WTC11 (cell line): ENCODE measurements around the gene NDC1. TPM values are rescaled to one million over a fixed set of nuclear protein-coding genes. Genes with fewer than 3 reads are reported as not detected.

ENCODE experiments used
- ATAC-seq: fragments of 200-7000 bp; cut with Tn5 transposase; 2 replicates; pipeline ENCODE4 v1.10.0; 2021; ENCODE audit warnings: mild to moderate bottlenecking, moderate library complexity
- CTCF ChIA-PET: fragments of 300-600 bp; sonication (Branson Sonifier 250); formaldehyde crosslinking; loops from one replicate; lab custom pipeline; 2021; ENCODE audit warnings: antibody characterized with exemption; lab: Charles Lee
- POLR2A ChIA-PET: fragments of 350-600 bp; sonication (Branson Sonifier 250); formaldehyde crosslinking; loops from one replicate; lab custom pipeline; 2021; ENCODE audit warnings: antibody characterized with exemption; lab: Charles Lee
- DNase-seq: peaks from one replicate; pipeline ENCODE4 v3.0.0; 2021; ENCODE audit warnings: low spot score
- H3K27ac Mint-ChIP-seq: 2 replicates; pipeline ENCODE4 v1.8.0; 2021; ENCODE audit warnings: mixed read lengths
- H3K27me3 Mint-ChIP-seq: 2 replicates; pipeline ENCODE4 v1.8.0; 2021; ENCODE audit warnings: low read depth, mild to moderate bottlenecking, moderate library complexity, mixed read lengths
- H3K36me3 Mint-ChIP-seq: 2 replicates; pipeline ENCODE4 v1.8.0; 2021; ENCODE audit warnings: mixed read lengths
- H3K4me1 Mint-ChIP-seq: 2 replicates; pipeline ENCODE4 v1.8.0; 2022; ENCODE audit warnings: mixed read lengths
- H3K4me3 Mint-ChIP-seq: 2 replicates; pipeline ENCODE4 v1.8.0; 2021; ENCODE audit warnings: mild to moderate bottlenecking, moderate library complexity, mixed read lengths
- H3K9me3 Mint-ChIP-seq: 2 replicates; pipeline ENCODE4 v1.8.0; 2021; ENCODE audit warnings: mixed read lengths
- ATF1 ChIP-seq: sonication (generic); formaldehyde crosslinking; IDR thresholded peaks from 2 replicates; pipeline ENCODE4 v1.8.1; 2023; ENCODE audit warnings: mild to moderate bottlenecking, moderate library complexity, missing genetic modification reagents
- FOXK1 ChIP-seq: sonication (generic); formaldehyde crosslinking; IDR thresholded peaks from 2 replicates; pipeline ENCODE4 v1.8.0; 2022; ENCODE audit warnings: mild to moderate bottlenecking, moderate library complexity, missing genetic modification reagents
- GRHL2 ChIP-seq: fragments of 250-450 bp; sonication (Bioruptor Pico); IDR thresholded peaks from 2 replicates; pipeline ENCODE4 v1.8.0; 2022; ENCODE audit warnings: mild to moderate bottlenecking, moderate library complexity; ENCODE audit not compliant: insufficient replicate concordance, severe bottlenecking
- RORB ChIP-seq: fragments of 250-450 bp; sonication (Bioruptor Pico); IDR thresholded peaks from 2 replicates; pipeline ENCODE4 v1.9.0; 2021; ENCODE audit warnings: mild to moderate bottlenecking
- SOX15 ChIP-seq: fragments of 250-450 bp; sonication (Bioruptor Pico); IDR thresholded peaks from 2 replicates; pipeline ENCODE4 v1.9.0; 2021; ENCODE audit warnings: mild to moderate bottlenecking
- ZNF138 ChIP-seq: sonication (generic); formaldehyde crosslinking; conservative IDR thresholded peaks from 2 replicates; pipeline ENCODE4 v1.8.1; 2022; ENCODE audit warnings: mild to moderate bottlenecking, moderate library complexity, missing genetic modification reagents
- ZNF317 ChIP-seq: sonication (generic); formaldehyde crosslinking; IDR thresholded peaks from 2 replicates; pipeline ENCODE4 v1.8.1; 2023; ENCODE audit warnings: low read depth, mild to moderate bottlenecking, moderate library complexity, missing genetic modification reagents, borderline replicate concordance
- ZNF671 ChIP-seq: fragments of 250-450 bp; sonication (Bioruptor Pico); IDR thresholded peaks from 2 replicates; pipeline ENCODE4 v1.8.0; 2021; ENCODE audit warnings: mild to moderate bottlenecking
- total RNA-seq: library from RNA; stranded (reverse); gene quantifications from 3 replicates; pipeline ENCODE4 v1.2.3, GENCODE V29; 2021
- TF ChIP-seq, protein P1 (sequence below): fragments of 250-450 bp; sonication (Bioruptor Pico); IDR thresholded peaks from 2 replicates; pipeline ENCODE4 v1.9.0; 2021; ENCODE audit warnings: moderate library complexity, mild to moderate bottlenecking, inconsistent platforms, borderline replicate concordance
- TF ChIP-seq, protein P2 (sequence below): sonication (generic); formaldehyde crosslinking; IDR thresholded peaks from 2 replicates; pipeline ENCODE4 v1.8.1; 2022; ENCODE audit warnings: mild to moderate bottlenecking, moderate library complexity, missing genetic modification reagents
- TF ChIP-seq, protein P3 (sequence below): fragments of 200-600 bp; IDR thresholded peaks from 2 replicates; pipeline ENCODE4 v1.8.0; 2022; ENCODE audit warnings: antibody characterized with exemption
- TF ChIP-seq, protein P4 (sequence below): fragments of 250-450 bp; sonication (Bioruptor Pico); IDR thresholded peaks from 2 replicates; pipeline ENCODE4 v1.9.0; 2021; ENCODE audit warnings: mild to moderate bottlenecking, borderline replicate concordance
- TF ChIP-seq, protein P5 (sequence below): fragments of 250-450 bp; sonication (Bioruptor Pico); conservative IDR thresholded peaks from 2 replicates; pipeline ENCODE4 v1.9.0; 2021; ENCODE audit warnings: mild to moderate bottlenecking
- TF ChIP-seq, protein P6 (sequence below): fragments of 250-450 bp; sonication (Bioruptor Pico); IDR thresholded peaks from 2 replicates; pipeline ENCODE4 v1.9.0; 2021; ENCODE audit warnings: mild to moderate bottlenecking

The NDC1 gene
- total RNA-seq, 1 experiment from 2014 or later = 52.4 TPM

DNA sequence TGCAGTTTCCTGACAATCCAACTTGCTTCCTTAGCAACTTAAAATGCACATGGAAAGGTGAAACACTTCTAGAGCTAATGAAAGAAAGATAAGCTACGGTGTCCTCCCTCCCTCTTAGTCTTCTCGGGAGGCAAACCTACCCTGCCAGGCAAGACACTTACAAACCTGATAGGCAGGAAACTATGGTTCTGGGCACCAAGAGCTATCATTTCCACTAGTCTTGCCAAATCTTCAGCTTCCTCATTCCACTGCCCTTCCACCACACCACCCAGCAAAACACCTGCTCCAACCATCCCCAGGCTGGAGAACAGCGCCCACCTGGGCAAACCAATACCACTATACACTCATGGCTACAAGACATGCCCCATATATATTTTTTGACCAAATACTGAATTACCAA is 15.2 kb downstream of the NDC1 start:
- CTCF ChIA-PET = interaction anchor here (1.0 to 1.2 kb wide), 2 partner anchors 123 to 160 kb away, joined by 3 read pairs; partner anchors contain the start of gene LRRC42
- no peak for ATAC-seq
- H3K27ac Mint-ChIP-seq = no peak overlapping the region

More for the DNA sequence above, 15.2 kb downstream of the NDC1 start:
- TF ChIP-seq, protein P1, sequence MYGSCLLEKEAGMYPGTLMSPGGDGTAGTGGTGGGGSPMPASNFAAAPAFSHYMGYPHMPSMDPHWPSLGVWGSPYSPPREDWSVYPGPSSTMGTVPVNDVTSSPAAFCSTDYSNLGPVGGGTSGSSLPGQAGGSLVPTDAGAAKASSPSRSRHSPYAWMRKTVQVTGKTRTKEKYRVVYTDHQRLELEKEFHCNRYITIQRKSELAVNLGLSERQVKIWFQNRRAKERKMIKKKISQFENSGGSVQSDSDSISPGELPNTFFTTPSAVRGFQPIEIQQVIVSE (CRISPR knock-in tag) = no peak
- TF ChIP-seq, protein P2, sequence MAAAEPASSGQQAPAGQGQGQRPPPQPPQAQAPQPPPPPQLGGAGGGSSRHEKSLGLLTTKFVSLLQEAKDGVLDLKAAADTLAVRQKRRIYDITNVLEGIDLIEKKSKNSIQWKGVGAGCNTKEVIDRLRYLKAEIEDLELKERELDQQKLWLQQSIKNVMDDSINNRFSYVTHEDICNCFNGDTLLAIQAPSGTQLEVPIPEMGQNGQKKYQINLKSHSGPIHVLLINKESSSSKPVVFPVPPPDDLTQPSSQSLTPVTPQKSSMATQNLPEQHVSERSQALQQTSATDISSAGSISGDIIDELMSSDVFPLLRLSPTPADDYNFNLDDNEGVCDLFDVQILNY = no peak
- TF ChIP-seq RORB (CRISPR knock-in tag) (no peak), SOX15 (CRISPR knock-in tag) (no peak), FOXK1 (CRISPR knock-in tag) (no peak), ZNF671 (CRISPR knock-in tag) (no peak), GRHL2 (CRISPR knock-in tag) (no peak), ZNF138 (no peak), ZNF317 (CRISPR knock-in tag) (no peak), ATF1 (CRISPR knock-in tag) (no peak)
- TF ChIP-seq, protein P3, sequence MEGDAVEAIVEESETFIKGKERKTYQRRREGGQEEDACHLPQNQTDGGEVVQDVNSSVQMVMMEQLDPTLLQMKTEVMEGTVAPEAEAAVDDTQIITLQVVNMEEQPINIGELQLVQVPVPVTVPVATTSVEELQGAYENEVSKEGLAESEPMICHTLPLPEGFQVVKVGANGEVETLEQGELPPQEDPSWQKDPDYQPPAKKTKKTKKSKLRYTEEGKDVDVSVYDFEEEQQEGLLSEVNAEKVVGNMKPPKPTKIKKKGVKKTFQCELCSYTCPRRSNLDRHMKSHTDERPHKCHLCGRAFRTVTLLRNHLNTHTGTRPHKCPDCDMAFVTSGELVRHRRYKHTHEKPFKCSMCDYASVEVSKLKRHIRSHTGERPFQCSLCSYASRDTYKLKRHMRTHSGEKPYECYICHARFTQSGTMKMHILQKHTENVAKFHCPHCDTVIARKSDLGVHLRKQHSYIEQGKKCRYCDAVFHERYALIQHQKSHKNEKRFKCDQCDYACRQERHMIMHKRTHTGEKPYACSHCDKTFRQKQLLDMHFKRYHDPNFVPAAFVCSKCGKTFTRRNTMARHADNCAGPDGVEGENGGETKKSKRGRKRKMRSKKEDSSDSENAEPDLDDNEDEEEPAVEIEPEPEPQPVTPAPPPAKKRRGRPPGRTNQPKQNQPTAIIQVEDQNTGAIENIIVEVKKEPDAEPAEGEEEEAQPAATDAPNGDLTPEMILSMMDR = no peak
- TF ChIP-seq, protein P4, sequence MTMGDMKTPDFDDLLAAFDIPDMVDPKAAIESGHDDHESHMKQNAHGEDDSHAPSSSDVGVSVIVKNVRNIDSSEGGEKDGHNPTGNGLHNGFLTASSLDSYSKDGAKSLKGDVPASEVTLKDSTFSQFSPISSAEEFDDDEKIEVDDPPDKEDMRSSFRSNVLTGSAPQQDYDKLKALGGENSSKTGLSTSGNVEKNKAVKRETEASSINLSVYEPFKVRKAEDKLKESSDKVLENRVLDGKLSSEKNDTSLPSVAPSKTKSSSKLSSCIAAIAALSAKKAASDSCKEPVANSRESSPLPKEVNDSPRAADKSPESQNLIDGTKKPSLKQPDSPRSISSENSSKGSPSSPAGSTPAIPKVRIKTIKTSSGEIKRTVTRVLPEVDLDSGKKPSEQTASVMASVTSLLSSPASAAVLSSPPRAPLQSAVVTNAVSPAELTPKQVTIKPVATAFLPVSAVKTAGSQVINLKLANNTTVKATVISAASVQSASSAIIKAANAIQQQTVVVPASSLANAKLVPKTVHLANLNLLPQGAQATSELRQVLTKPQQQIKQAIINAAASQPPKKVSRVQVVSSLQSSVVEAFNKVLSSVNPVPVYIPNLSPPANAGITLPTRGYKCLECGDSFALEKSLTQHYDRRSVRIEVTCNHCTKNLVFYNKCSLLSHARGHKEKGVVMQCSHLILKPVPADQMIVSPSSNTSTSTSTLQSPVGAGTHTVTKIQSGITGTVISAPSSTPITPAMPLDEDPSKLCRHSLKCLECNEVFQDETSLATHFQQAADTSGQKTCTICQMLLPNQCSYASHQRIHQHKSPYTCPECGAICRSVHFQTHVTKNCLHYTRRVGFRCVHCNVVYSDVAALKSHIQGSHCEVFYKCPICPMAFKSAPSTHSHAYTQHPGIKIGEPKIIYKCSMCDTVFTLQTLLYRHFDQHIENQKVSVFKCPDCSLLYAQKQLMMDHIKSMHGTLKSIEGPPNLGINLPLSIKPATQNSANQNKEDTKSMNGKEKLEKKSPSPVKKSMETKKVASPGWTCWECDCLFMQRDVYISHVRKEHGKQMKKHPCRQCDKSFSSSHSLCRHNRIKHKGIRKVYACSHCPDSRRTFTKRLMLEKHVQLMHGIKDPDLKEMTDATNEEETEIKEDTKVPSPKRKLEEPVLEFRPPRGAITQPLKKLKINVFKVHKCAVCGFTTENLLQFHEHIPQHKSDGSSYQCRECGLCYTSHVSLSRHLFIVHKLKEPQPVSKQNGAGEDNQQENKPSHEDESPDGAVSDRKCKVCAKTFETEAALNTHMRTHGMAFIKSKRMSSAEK (CRISPR knock-in tag) = no peak
- TF ChIP-seq, protein P5, sequence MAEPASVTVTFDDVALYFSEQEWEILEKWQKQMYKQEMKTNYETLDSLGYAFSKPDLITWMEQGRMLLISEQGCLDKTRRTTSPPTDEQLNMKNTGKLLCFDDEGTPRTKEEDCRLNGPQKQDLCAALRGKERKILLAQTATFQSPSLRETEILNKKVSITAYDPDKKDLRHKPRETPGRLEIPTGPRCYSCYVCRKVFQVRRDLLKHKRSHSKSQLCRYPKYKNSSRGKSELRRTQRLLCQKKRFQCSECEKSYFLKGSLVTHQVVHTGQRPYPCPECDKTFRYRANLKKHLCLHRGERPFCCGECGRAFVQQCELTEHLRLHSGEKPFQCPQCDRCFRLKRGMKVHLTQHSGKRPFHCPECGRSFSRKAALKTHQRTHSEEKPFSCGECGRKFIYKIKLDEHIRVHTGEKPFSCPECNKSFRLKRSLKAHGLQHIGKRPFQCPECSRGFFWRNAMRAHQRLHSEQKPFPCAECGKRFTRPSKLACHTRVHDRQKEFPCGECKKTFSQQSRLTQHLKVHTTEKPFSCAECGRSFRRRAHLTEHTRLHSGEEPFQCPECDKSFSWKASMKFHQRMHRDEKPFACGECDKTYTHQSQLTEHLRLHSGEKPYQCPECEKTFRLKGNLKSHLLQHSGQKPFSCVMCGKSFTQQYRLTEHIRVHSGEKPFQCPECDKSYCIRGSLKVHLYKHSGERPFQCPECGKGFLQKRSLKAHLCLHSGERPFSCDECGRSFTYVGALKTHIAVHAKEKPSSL (CRISPR knock-in tag) = no peak
- TF ChIP-seq, protein P6, sequence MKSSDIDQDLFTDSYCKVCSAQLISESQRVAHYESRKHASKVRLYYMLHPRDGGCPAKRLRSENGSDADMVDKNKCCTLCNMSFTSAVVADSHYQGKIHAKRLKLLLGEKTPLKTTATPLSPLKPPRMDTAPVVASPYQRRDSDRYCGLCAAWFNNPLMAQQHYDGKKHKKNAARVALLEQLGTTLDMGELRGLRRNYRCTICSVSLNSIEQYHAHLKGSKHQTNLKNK (CRISPR knock-in tag) = no peak
- H3K4me1 Mint-ChIP-seq = no peaks in the 10 kb centered on the region
- H3K36me3 Mint-ChIP-seq = peaks cover 57% of the 10 kb centered on the region
- H3K9me3 Mint-ChIP-seq = no peaks in the 10 kb centered on the region
- no peak for DNase-seq
- no peaks in the 10 kb centered on the region for H3K27me3 Mint-ChIP-seq
- H3K4me3 Mint-ChIP-seq = no peak overlapping the region
- POLR2A ChIA-PET = no interaction called here
